GM12878 (cell line): ENCODE measurements around the gene PRKN. TPM values are rescaled to one million over a fixed set of nuclear protein-coding genes. Genes with fewer than 3 reads are reported as not detected.

Experiments used
- ATAC-seq: fragments of 200-7000 bp; cut with Tn5 transposase; 3 replicates; pipeline ENCODE4 v1.9.1; 2020; ENCODE audit warnings: mild to moderate bottlenecking, moderate library complexity
- BruUV-seq: library from RNA; stranded (reverse); fragments of 400-500 nt; replicated peaks from 2 replicates; lab custom pipeline; 2021; lab: Mats Ljungman, UMichigan
- CTCF ChIA-PET: fragments of 300-600 bp; sonication (Branson Sonifier 250); formaldehyde crosslinking; extraction: SDS; loops from one replicate; lab custom pipeline; 2021; ENCODE audit warnings: inconsistent platforms; lab: Yijun Ruan, JAX
- POLR2A ChIA-PET: fragments of 350-600 bp; formaldehyde crosslinking; extraction: SDS; loops from one replicate; lab custom pipeline; 2021; ENCODE audit warnings: inconsistent platforms; lab: Charles Lee
- RAD21 ChIA-PET: fragments of 300-600 bp; sonication (Branson Sonifier 250); formaldehyde crosslinking; loops from one replicate; lab custom pipeline; 2023; ENCODE audit warnings: antibody characterized with exemption; ENCODE audit not compliant: unreplicated experiment; lab: Charles Lee
- SMC1A ChIA-PET: fragments of 300-600 bp; sonication (Branson Sonifier 250); formaldehyde crosslinking; loops from one replicate; lab custom pipeline; 2023; ENCODE audit not compliant: unreplicated experiment, uncharacterized antibody; lab: Charles Lee
- DNase-seq: peaks from one replicate; pipeline ENCODE4 v3.0.0-alpha.2; 2011; ENCODE audit warnings: low read depth, low spot score
- FAIRE-seq: peaks from 3 replicates; lab custom pipeline; 2011; peaks lifted over from hg19 to GRCh38; lab: Jason Lieb, UNC
- H2AFZ ChIP-seq: 2 replicates; pipeline ENCODE4 v1.6.0; 2011; ENCODE audit warnings: low read depth, low read length, control low read depth; ENCODE audit not compliant: control insufficient read depth
- H3K27ac ChIP-seq: 2 replicates; pipeline ENCODE4 v1.5.1; 2011; ENCODE audit warnings: control low read depth; ENCODE audit not compliant: control insufficient read depth, insufficient read depth
- H3K27me3 ChIP-seq, 2 experiments: replicated peaks in 1 of 2; 2 replicates each; pipeline versions ENCODE4 v1.6.0 to v1.6.1; 2011; ENCODE audit warnings: low read length in 1 of 2; ENCODE audit not compliant: control insufficient read depth in 2 of 2, insufficient read depth in 2 of 2
- H3K36me3 ChIP-seq, 2 experiments: 2 replicates each; pipeline ENCODE4 v1.5.1; 2011; ENCODE audit warnings: low read length in 1 of 2; ENCODE audit not compliant: control insufficient read depth in 2 of 2, insufficient read depth in 2 of 2
- H3K4me1 ChIP-seq: 2 replicates; pipeline ENCODE4 v1.6.1; 2011; ENCODE audit warnings: mild to moderate bottlenecking, low read length, moderate library complexity, mixed read lengths; ENCODE audit not compliant: control insufficient read depth, insufficient read depth
- H3K4me2 ChIP-seq: 2 replicates; pipeline ENCODE4 v1.6.0; 2011; ENCODE audit warnings: control low read depth; ENCODE audit not compliant: control insufficient read depth, insufficient read depth
- H3K4me3 ChIP-seq: fragments of 200-600 bp; sonication (generic); 2 replicates; pipeline ENCODE4 v1.5.1; 2016
- H3K79me2 ChIP-seq: 2 replicates; pipeline ENCODE4 v1.6.0; 2011; ENCODE audit warnings: low read length; ENCODE audit not compliant: control insufficient read depth, insufficient read depth
- H3K9ac ChIP-seq: 2 replicates; pipeline ENCODE4 v1.8.0; 2011; ENCODE audit warnings: low read length, control low read depth, mixed read lengths; ENCODE audit not compliant: control insufficient read depth, insufficient read depth
- H3K9me3 ChIP-seq: replicated peaks from 3 replicates; pipeline ENCODE4 v1.5.1; 2011; ENCODE audit warnings: mild to moderate bottlenecking, low read length; ENCODE audit not compliant: control insufficient read depth, insufficient read depth
- H4K20me1 ChIP-seq: 2 replicates; pipeline ENCODE4 v1.6.0; 2011; ENCODE audit not compliant: control insufficient read depth, insufficient read depth
- BHLHE40 ChIP-seq, 2 experiments: fragments of 450-650 bp in 1 of 2; IDR thresholded peaks; 2 replicates each; pipeline ENCODE4 v1.6.1; 2011 to 2017; ENCODE audit warnings: low read depth in 2 of 2, borderline replicate concordance in 1 of 2, improper control_type of control experiment in 1 of 2, low read length in 1 of 2, mild to moderate bottlenecking in 1 of 2
- EZH2 ChIP-seq: IDR thresholded peaks from 2 replicates; pipeline ENCODE4 v1.6.1; 2012; ENCODE audit warnings: low read depth, mild to moderate bottlenecking, control low read depth, inconsistent platforms, low read length, borderline replicate concordance; ENCODE audit not compliant: control insufficient read depth
- HDAC2 ChIP-seq: fragments of 200-600 bp; sonication (generic); IDR thresholded peaks from 2 replicates; pipeline ENCODE4 v1.6.1; 2017
- IRF3 ChIP-seq: fragments of 450-650 bp; IDR thresholded peaks from 2 replicates; pipeline ENCODE4 v1.6.1; 2014; ENCODE audit warnings: mild to moderate bottlenecking
- KAT2A ChIP-seq: conservative IDR thresholded peaks from 2 replicates; pipeline ENCODE4 v1.6.1; 2011; ENCODE audit warnings: low read depth, low read length; ENCODE audit not compliant: control insufficient read depth
- NR2C1 ChIP-seq: fragments of 450-650 bp; IDR thresholded peaks from 2 replicates; pipeline ENCODE4 v1.6.1; 2017; ENCODE audit warnings: antibody characterized with exemption, mild to moderate bottlenecking, moderate library complexity
- REST ChIP-seq: IDR thresholded peaks from 2 replicates; pipeline ENCODE4 v1.6.1; 2012; ENCODE audit warnings: mild to moderate bottlenecking, low read depth, low read length
- RUNX3 ChIP-seq: IDR thresholded peaks from 2 replicates; pipeline ENCODE4 v1.6.1; 2012; ENCODE audit warnings: low read length, inconsistent platforms
- SIN3A ChIP-seq: IDR thresholded peaks from 2 replicates; pipeline ENCODE4 v1.6.1; 2012; ENCODE audit warnings: low read depth, low read length, improper control_type of control experiment
- SMC3 ChIP-seq: IDR thresholded peaks from 2 replicates; pipeline ENCODE4 v1.6.1; 2011; ENCODE audit warnings: low read length, improper control_type of control experiment, borderline replicate concordance
- YY1 ChIP-seq: IDR thresholded peaks from 2 replicates; pipeline ENCODE4 v1.6.1; 2011; ENCODE audit warnings: low read depth, mild to moderate bottlenecking, low read length
- WGBS: methylation state at CpG from one replicate; pipeline ENCODE4 v1.1.6; 2016; ENCODE audit warnings: low lambda C conversion rate; ENCODE audit not compliant: insufficient replicate concordance, insufficient coverage; ENCODE audit errors: missing lambda C conversion rate; 5-methylcytosine and 5-hydroxymethylcytosine counted together
- in situ Hi-C: fragments of 300-500 bp; cut with MboI; formaldehyde crosslinking; loops from 9 replicates; pipeline ENCODE4 v1.14.3; 2018; ENCODE audit warnings: mixed read lengths
- intact Hi-C: fragments of 100-400 bp; cut with micrococcal nuclease; formaldehyde crosslinking; loops from one replicate; pipeline ENCODE4 v1.14.2; 2022; ENCODE audit not compliant: unreplicated experiment
- polyA plus RNA-seq, 11 experiments: library from polyadenylated mRNA; depleted of rRNA in 4 of 11; unstranded in 6 of 11; stranded (reverse) in 5 of 11; fragments of >200 nt; fragmentation: Nextera tagmentation in 4 of 11; fragmentation: Illumina TruSeq in 1 of 11; extraction: Ambion mirVana in 4 of 11; extraction: Trizol in 1 of 11; gene quantifications; 1 replicate in 1 of 11; 2 replicates in 10 of 11; pipeline versions ENCODE4 v1.2.1 to v1.2.3, GENCODE V29; 2011 to 2016; ENCODE audit warnings: inconsistent platforms in 2 of 11, missing spikeins in 2 of 11, low read depth in 1 of 11
- total RNA-seq, 4 experiments: library from RNA; depleted of rRNA in 3 of 4; stranded (reverse); fragments of >200 nt in 3 of 4; fragmentation: Illumina TruSeq in 1 of 4; extraction: Trizol in 1 of 4; gene quantifications; 2 replicates each; pipeline versions ENCODE4 v1.2.1 to v1.2.3, GENCODE V29; 2013 to 2021
- TF ChIP-seq, protein P1 (sequence below): fragments of 450-650 bp; IDR thresholded peaks from 2 replicates; pipeline ENCODE4 v1.6.1; 2017; ENCODE audit warnings: mild to moderate bottlenecking, low read depth, inconsistent platforms; ENCODE audit not compliant: poor library complexity, severe bottlenecking

PRKN gene
- total and polyA plus RNA-seq, 10 of the 15 experiments (the other 5 are each of a cell fraction or from before 2014, with no cell fraction given), result 0.06 to 0.09 TPM; not detected in 8

DNA sequence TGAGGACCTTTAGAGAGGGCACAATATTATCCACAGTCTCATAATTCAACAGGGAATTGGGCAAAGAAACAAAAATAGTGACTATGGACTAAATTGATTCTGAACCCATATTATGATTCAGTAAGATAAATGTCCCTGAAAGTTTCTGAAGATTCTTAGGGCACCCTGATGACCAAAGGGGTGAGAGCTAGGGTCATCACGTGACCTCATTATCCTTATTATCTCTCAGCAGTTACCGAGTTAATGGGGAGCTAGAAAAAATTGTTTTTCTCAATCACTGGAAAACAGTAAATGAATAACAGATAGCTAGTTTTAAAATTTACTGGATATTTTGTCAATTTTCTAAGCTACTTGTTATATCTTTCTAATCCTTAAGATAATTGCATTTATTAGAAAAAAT lies 639.5 kb downstream of the PRKN start:
- no peak overlapping the region for H2AFZ ChIP-seq
- RAD21 ChIA-PET, result no interaction called here
- SMC1A ChIA-PET, result interaction anchor here (1.0 kb wide), 1 partner anchor 102 kb away, joined by 3 read pairs; no protein-coding TSS in a partner anchor
- H3K4me3 ChIP-seq, result no peak overlapping the region
- no peak for DNase-seq
- TF ChIP-seq SIN3A, result no peak
- no peak for TF ChIP-seq REST
- no peak for TF ChIP-seq HDAC2
- TF ChIP-seq SMC3, result no peak
- TF ChIP-seq KAT2A, result no peak
- TF ChIP-seq EZH2, result no peak
- TF ChIP-seq YY1, result no peak
- TF ChIP-seq BHLHE40 (IDR thresholded peaks at IDR 0.05; ENCODE audit: borderline replicate concordance in 1 of 2, low read depth in 2 of 2, low read length in 1 of 2), result no peak
- TF ChIP-seq IRF3, result no peak
- no peak for TF ChIP-seq NR2C1
- TF ChIP-seq, protein P1, sequence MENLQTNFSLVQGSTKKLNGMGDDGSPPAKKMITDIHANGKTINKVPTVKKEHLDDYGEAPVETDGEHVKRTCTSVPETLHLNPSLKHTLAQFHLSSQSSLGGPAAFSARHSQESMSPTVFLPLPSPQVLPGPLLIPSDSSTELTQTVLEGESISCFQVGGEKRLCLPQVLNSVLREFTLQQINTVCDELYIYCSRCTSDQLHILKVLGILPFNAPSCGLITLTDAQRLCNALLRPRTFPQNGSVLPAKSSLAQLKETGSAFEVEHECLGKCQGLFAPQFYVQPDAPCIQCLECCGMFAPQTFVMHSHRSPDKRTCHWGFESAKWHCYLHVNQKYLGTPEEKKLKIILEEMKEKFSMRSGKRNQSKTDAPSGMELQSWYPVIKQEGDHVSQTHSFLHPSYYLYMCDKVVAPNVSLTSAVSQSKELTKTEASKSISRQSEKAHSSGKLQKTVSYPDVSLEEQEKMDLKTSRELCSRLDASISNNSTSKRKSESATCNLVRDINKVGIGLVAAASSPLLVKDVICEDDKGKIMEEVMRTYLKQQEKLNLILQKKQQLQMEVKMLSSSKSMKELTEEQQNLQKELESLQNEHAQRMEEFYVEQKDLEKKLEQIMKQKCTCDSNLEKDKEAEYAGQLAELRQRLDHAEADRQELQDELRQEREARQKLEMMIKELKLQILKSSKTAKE, result no peak
- TF ChIP-seq RUNX3, result no peak
- no peaks in the 10 kb centered on the region for H3K36me3 ChIP-seq
- ATAC-seq, result no peak
- CTCF ChIA-PET, result no interaction called here
- intact Hi-C loops (no loop called here), in situ Hi-C loops (no loop called here)
- no TSS peak for BruUV-seq
- no peaks in the 10 kb centered on the region for H3K4me1 ChIP-seq
- H3K27me3 ChIP-seq, result no peaks in the 10 kb centered on the region
- POLR2A ChIA-PET, result no interaction called here
- no peaks in the 10 kb centered on the region for H3K79me2 ChIP-seq
- no peak for FAIRE-seq
- no peak overlapping the region for H3K27ac ChIP-seq
- H3K4me2 ChIP-seq, result no peak overlapping the region
- 43% methylated on average over 2 of the region's 2 CpGs for WGBS
- no peak overlapping the region for H3K9ac ChIP-seq
- H3K9me3 ChIP-seq, result no peaks in the 10 kb centered on the region
- H4K20me1 ChIP-seq, result no peaks in the 10 kb centered on the region
